Keratinocyte (primary cell): ENCODE results near the gene CASP3. TPM values are rescaled to one million over a fixed set of nuclear protein-coding genes. Genes with fewer than 3 reads are reported as not detected.
"Not testable (repeated sequence)": the region's sequence is repeated elsewhere in the genome, so short reads cannot be mapped to it uniquely, and the experiment has no call there.

Source experiments
- DNase-seq: peaks from one replicate; pipeline ENCODE4 v3.0.0-alpha.2; 2011; ENCODE audit warnings: low read depth, missing footprints, low spot score
- FAIRE-seq: peaks from 2 replicates; lab custom pipeline; 2011; peaks lifted over from hg19 to GRCh38; lab: Jason Lieb, UNC
- H2AFZ ChIP-seq: 2 replicates; pipeline ENCODE4 v1.6.0; 2012; ENCODE audit warnings: low read length, control low read depth, inconsistent platforms; ENCODE audit not compliant: control insufficient read depth
- H3K27ac ChIP-seq: 2 replicates; pipeline ENCODE4 v1.5.1; 2011; ENCODE audit warnings: low read length; ENCODE audit not compliant: control insufficient read depth, insufficient read depth
- H3K27me3 ChIP-seq: 3 replicates; pipeline ENCODE4 v1.6.0; 2011; ENCODE audit warnings: low read length; ENCODE audit not compliant: control insufficient read depth, insufficient read depth; ENCODE audit errors: extremely low read depth
- H3K36me3 ChIP-seq, 2 experiments: 2 replicates in 1 of 2; 3 replicates in 1 of 2; pipeline ENCODE4 v1.5.1; 2011; ENCODE audit warnings: low read length in 2 of 2, mild to moderate bottlenecking in 1 of 2; ENCODE audit not compliant: control insufficient read depth in 2 of 2, insufficient read depth in 2 of 2; ENCODE audit errors: extremely low read depth in 1 of 2
- H3K4me1 ChIP-seq: 3 replicates; pipeline ENCODE4 v1.5.1; 2011; ENCODE audit warnings: low read length; ENCODE audit not compliant: control insufficient read depth, insufficient read depth; ENCODE audit errors: extremely low read depth
- H3K4me2 ChIP-seq: 3 replicates; pipeline ENCODE4 v1.6.0; 2011; ENCODE audit warnings: low read depth, low read length; ENCODE audit not compliant: control insufficient read depth, insufficient read depth; ENCODE audit errors: extremely low read depth
- H3K4me3 ChIP-seq, 3 experiments: fragments of 200-600 bp in 1 of 3; sonication (generic) in 1 of 3; 2 replicates in 2 of 3; 3 replicates in 1 of 3; pipeline ENCODE4 v1.5.1; 2011 to 2016; ENCODE audit warnings: low read length in 3 of 3, mild to moderate bottlenecking in 3 of 3, control low read depth in 2 of 3, inconsistent platforms in 1 of 3, low read depth in 1 of 3, mixed read lengths in 1 of 3, mixed run types in 1 of 3, moderate library complexity in 1 of 3; ENCODE audit not compliant: control insufficient read depth in 2 of 3, insufficient read depth in 2 of 3; ENCODE audit errors: extremely low read depth in 1 of 3
- H3K79me2 ChIP-seq: 2 replicates; pipeline ENCODE4 v1.6.0; 2012; ENCODE audit warnings: low read length; ENCODE audit not compliant: control insufficient read depth, insufficient read depth
- H3K9ac ChIP-seq: 3 replicates; pipeline ENCODE4 v1.6.0; 2011; ENCODE audit warnings: low read length; ENCODE audit not compliant: control insufficient read depth, insufficient read depth; ENCODE audit errors: extremely low read depth
- H3K9me1 ChIP-seq: 3 replicates; pipeline ENCODE4 v1.6.0; 2011; ENCODE audit warnings: low read length; ENCODE audit not compliant: control insufficient read depth, insufficient read depth; ENCODE audit errors: extremely low read depth
- H3K9me3 ChIP-seq: 2 replicates; pipeline ENCODE4 v1.5.1; 2012; ENCODE audit warnings: low read depth, low read length; ENCODE audit not compliant: control insufficient read depth
- H4K20me1 ChIP-seq: 3 replicates; pipeline ENCODE4 v1.6.0; 2011; ENCODE audit warnings: low read length; ENCODE audit not compliant: control insufficient read depth, insufficient read depth; ENCODE audit errors: extremely low read depth
- EZH2 ChIP-seq: IDR thresholded peaks from one replicate; pipeline ENCODE4 v1.6.1; 2012; ENCODE audit warnings: inconsistent platforms, mild to moderate bottlenecking, low read length, moderate library complexity
- dilution Hi-C: fragments of 300-500 bp; cut with MboI; formaldehyde crosslinking; loops from one replicate; pipeline ENCODE4 v1.7.0; 2020; ENCODE audit warnings: low sequenced_read_pairs; ENCODE audit not compliant: extremely low pct_ligation_motif_present
- polyA plus RNA-seq, 5 experiments: library from polyadenylated mRNA; depleted of rRNA in 3 of 5; stranded (reverse) in 3 of 5; stranded (forward) in 1 of 5; unstranded in 1 of 5; fragments of >200 nt; gene quantifications; 1 replicate in 1 of 5; 2 replicates in 3 of 5; 3 replicates in 1 of 5; pipeline versions ENCODE4 v1.2.1 to v1.2.3, GENCODE V29; 2011 to 2012; ENCODE audit warnings: missing spikeins in 2 of 5, low read depth in 1 of 5, low replicate concordance in 1 of 5
- TF ChIP-seq, protein P1 (sequence below), 3 experiments: IDR thresholded peaks in 1 of 3; conservative IDR thresholded peaks in 1 of 3; optimal IDR thresholded peaks in 1 of 3; 2 replicates in 2 of 3; 3 replicates in 1 of 3; pipeline versions ENCODE3 to v1.5.1; 2011; ENCODE audit warnings: low read length in 3 of 3, mild to moderate bottlenecking in 3 of 3, moderate library complexity in 2 of 3, control low read depth in 1 of 3, inconsistent platforms in 1 of 3; ENCODE audit not compliant: insufficient read depth in 2 of 3; ENCODE audit errors: extremely low read depth in 1 of 3

Gene CASP3
- polyA plus RNA-seq, 1 donor (not counting 4 experiments of a cell fraction or from before 2014, with no cell fraction given) = 51.1 TPM

- H3K79me2 ChIP-seq = no peaks in the 10 kb centered on the region
- H2AFZ ChIP-seq = no peak overlapping the region
- no peaks in the 10 kb centered on the region for H3K36me3 ChIP-seq
- FAIRE-seq (no peak), DNase-seq (no peak)
- H4K20me1 ChIP-seq = no peaks in the 10 kb centered on the region
- no peaks in the 10 kb centered on the region for H3K4me1 ChIP-seq
- H3K9me3 ChIP-seq = no peaks in the 10 kb centered on the region
- no peak for TF ChIP-seq EZH2
- TF ChIP-seq, protein P1, sequence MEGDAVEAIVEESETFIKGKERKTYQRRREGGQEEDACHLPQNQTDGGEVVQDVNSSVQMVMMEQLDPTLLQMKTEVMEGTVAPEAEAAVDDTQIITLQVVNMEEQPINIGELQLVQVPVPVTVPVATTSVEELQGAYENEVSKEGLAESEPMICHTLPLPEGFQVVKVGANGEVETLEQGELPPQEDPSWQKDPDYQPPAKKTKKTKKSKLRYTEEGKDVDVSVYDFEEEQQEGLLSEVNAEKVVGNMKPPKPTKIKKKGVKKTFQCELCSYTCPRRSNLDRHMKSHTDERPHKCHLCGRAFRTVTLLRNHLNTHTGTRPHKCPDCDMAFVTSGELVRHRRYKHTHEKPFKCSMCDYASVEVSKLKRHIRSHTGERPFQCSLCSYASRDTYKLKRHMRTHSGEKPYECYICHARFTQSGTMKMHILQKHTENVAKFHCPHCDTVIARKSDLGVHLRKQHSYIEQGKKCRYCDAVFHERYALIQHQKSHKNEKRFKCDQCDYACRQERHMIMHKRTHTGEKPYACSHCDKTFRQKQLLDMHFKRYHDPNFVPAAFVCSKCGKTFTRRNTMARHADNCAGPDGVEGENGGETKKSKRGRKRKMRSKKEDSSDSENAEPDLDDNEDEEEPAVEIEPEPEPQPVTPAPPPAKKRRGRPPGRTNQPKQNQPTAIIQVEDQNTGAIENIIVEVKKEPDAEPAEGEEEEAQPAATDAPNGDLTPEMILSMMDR (optimal IDR thresholded peaks at IDR 0.05 in 1 of 3, IDR thresholded peaks at IDR 0.05 in 1 of 3, conservative IDR thresholded peaks at IDR 0.05 in 1 of 3; ENCODE audit: extremely low read depth in 1 of 3, insufficient read depth in 2 of 3, low read length in 3 of 3) = no peak
- no peak overlapping the region for H3K27ac ChIP-seq
- no peaks in the 10 kb centered on the region for H3K9me1 ChIP-seq
- no peaks in the 10 kb centered on the region for H3K27me3 ChIP-seq
- no peak overlapping the region for H3K4me3 ChIP-seq
- H3K9ac ChIP-seq = no peak overlapping the region
- no peak overlapping the region for H3K4me2 ChIP-seq
- dilution Hi-C loops = no loop called here
Observed at GRCh38 chr4:184655889-184656869, 6.9 kb upstream of the CASP3 start.

DNA sequence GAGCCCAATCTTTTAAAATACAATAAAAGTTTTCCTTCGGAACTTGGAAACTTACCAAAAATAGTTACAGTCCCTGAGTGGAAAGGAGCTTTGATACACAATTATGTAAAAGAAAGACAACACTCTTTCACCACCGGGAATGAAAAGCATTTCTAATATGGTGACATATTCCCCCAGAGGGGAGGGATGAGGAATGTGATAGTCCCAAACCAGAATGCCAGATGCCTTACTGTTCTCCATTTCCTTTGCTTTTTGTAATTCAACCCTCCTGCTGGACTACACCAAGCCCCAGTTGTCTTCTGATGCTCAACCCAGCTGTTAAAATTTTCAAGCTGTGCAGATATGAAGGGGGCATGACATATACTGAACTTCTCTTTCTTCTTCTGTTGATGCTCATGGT is 4.4 kb upstream of the CASP3 start:
- no peaks in the 10 kb centered on the region for H3K27me3 ChIP-seq
- H3K9me3 ChIP-seq = no peaks in the 10 kb centered on the region
- H3K36me3 ChIP-seq = no peaks in the 10 kb centered on the region
- dilution Hi-C loops = no loop called here
- DNase-seq = no peak
- H3K27ac ChIP-seq = no peak overlapping the region
- H2AFZ ChIP-seq = no peak overlapping the region
- no peaks in the 10 kb centered on the region for H3K4me1 ChIP-seq
- no peak overlapping the region for H3K4me3 ChIP-seq
- no peaks in the 10 kb centered on the region for H4K20me1 ChIP-seq
- FAIRE-seq = no peak
- H3K4me2 ChIP-seq = no peak overlapping the region
- no peak for TF ChIP-seq EZH2
- TF ChIP-seq, protein P1 (optimal IDR thresholded peaks at IDR 0.05 in 1 of 3, IDR thresholded peaks at IDR 0.05 in 1 of 3, conservative IDR thresholded peaks at IDR 0.05 in 1 of 3; ENCODE audit: extremely low read depth in 1 of 3, insufficient read depth in 2 of 3, low read length in 3 of 3) = no peak
- peaks cover 7% of the 10 kb centered on the region for H3K79me2 ChIP-seq
- H3K9ac ChIP-seq = no peak overlapping the region
- H3K9me1 ChIP-seq = no peaks in the 10 kb centered on the region

DNA sequence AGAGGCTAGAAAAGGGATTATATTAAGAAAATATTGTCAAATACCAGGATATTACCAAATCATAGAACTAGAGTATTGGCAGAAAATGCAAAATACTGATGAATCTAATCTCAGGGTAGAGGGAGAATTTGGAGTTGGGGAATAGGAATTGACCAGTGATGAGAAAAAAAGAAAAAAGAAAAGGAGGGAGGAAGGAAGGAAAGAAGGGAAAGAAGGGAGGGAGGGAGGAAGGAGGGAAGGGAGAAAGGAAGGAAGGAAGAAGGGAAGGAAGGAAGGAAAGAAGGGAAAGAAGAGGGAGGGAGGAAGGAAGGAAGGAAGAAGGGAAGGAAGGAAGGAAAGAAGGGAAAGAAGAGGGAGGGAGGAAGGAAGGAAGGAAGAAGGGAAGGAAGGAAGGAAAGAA is 3.4 kb upstream of the CASP3 start:
- H3K4me1 ChIP-seq, H3K4me2 ChIP-seq, H3K36me3 ChIP-seq, H3K4me3 ChIP-seq, H2AFZ ChIP-seq, H3K9me3 ChIP-seq, H3K9me1 ChIP-seq, H3K9ac ChIP-seq, H4K20me1 ChIP-seq, FAIRE-seq, H3K27ac ChIP-seq, dilution Hi-C loops, DNase-seq, H3K27me3 ChIP-seq: not testable (repeated sequence)
- H3K79me2 ChIP-seq = peaks cover 17% of the 10 kb centered on the region
